ENCODE measurements around the gene RPL4. TPM values are rescaled to one million over a fixed set of nuclear protein-coding genes. Genes with fewer than 3 reads are reported as not detected.
A peak's percentile ranks its signal among the peaks of the same experiment; 100 is the strongest.

Gene RPL4
- total and polyA plus RNA-seq, 9 of the 15 experiments (the other 6 are each of a cell fraction or from before 2014, with no cell fraction given), result 2,055 to 7,760 (median 5,069) TPM

GRCh38 chr15:66497502-66498455 is 6.9 kb downstream of the RPL4 start, which contains the start of gene SNAPC5 (continued):
- TF ChIP-seq KDM4B (IDR thresholded peaks at IDR 0.05; ENCODE audit: borderline replicate concordance in 2 of 2, low read depth in 1 of 2) (peak in 1 of 2 experiments; percentile 84; a peak in 1 of 4 replicates), POLR2G (IDR thresholded peaks at IDR 0.05; ENCODE audit: low read depth, low read length) (peak; percentile 97), ZNF668 (CRISPR knock-in tag; IDR thresholded peaks at IDR 0.05) (no peak), ZBTB33 (CRISPR knock-in tag; IDR thresholded peaks at IDR 0.05) (peak; percentile 89), ZNF212 (CRISPR knock-in tag; IDR thresholded peaks at IDR 0.05) (no peak), MYC (IDR thresholded peaks at IDR 0.05; ENCODE audit: low read depth, low read length) (peak; percentile 91), MYC (CRISPR knock-in tag; IDR thresholded peaks at IDR 0.05; ENCODE audit: borderline replicate concordance, low read depth) (peak; percentile 82), GTF2E2 (tag; IDR thresholded peaks at IDR 0.05) (no peak; the same call in 1 of the 2 replicates), PRDM10 (IDR thresholded peaks at IDR 0.05; ENCODE audit: partially characterized antibody) (peak; percentile 56), NBN (IDR thresholded peaks at IDR 0.05; ENCODE audit: low read depth) (peak; percentile 78; the same call in 1 of the 2 replicates), CXXC5 (CRISPR knock-in tag; IDR thresholded peaks at IDR 0.05) (peak; percentile 67), ZFP36 (IDR thresholded peaks at IDR 0.05; ENCODE audit: low read depth, low read length, partially characterized antibody) (no peak), ZBED1 (IDR thresholded peaks at IDR 0.05) (peak; percentile 64; the same call in 1 of the 2 replicates)
- TF ChIP-seq, protein P1, sequence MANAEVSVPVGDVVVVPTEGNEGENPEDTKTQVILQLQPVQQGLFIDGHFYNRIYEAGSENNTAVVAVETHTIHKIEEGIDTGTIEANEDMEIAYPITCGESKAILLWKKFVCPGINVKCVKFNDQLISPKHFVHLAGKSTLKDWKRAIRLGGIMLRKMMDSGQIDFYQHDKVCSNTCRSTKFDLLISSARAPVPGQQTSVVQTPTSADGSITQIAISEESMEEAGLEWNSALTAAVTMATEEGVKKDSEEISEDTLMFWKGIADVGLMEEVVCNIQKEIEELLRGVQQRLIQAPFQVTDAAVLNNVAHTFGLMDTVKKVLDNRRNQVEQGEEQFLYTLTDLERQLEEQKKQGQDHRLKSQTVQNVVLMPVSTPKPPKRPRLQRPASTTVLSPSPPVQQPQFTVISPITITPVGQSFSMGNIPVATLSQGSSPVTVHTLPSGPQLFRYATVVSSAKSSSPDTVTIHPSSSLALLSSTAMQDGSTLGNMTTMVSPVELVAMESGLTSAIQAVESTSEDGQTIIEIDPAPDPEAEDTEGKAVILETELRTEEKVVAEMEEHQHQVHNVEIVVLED (CRISPR knock-in tag; IDR thresholded peaks at IDR 0.05), result no peak
